ENCODE results near the gene NUP62. TPM values are rescaled to one million over a fixed set of nuclear protein-coding genes. Genes with fewer than 3 reads are reported as not detected.

The NUP62 gene
- total RNA-seq, 1 experiment from 2014 or later, result 109 TPM

DNA sequence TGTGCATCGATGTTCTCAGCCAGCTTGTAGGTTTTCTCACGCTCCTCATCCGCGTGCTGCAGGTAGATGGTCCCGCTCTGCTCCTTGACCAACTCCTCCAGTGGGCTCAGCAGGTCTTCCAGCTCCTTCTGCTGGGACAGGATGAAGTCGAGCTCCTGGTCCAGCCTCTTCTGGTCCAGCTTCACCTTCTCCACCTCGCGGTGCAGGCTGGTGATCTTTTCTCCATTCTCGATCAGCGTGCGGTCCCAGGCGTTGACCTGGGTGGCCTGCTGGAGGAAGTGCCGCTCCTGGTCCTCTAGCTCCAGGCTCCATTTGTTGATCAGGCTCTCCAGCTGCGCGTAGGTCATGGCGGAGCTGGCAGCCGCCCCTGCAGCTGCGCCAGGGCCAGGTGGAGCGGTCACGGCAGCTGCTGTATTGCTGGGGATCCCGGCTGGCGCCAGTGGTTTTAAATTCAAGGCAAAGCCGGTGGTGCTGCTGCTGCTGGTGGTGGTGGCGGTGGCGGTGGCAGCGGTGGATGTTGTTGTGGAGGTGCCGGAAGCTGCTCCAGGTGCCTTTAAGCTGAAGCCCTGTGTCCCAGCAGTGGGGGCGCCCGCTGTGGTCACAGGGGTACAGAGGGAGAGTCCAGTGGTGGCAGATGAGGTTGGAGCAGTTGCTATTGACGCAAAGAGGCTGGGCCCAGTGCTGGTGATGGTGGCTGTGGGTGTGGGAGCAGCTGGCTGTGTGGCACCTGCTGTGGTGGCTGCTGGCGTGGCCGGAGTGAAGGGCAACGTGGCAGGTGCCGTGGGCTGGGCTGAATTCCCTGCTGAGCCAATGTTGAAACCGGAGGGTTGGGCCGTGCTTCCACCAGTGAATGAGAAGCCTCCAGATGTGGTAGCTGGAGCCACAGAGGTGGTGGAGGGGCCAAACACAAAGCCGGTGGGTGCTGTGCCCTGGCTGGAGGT lies 20.6 kb downstream of the NUP62 start:
- H3K36me3 ChIP-seq (replicated peaks; ENCODE audit: control insufficient read depth, insufficient read depth, low read length), result peaks cover 20% of the 10 kb centered on the region
- H3K4me3 ChIP-seq (ENCODE audit: insufficient read depth, low read depth, low read length), result no peak overlapping the region
- DNase-seq, result no peak
- no peaks in the 10 kb centered on the region for H3K27me3 ChIP-seq (ENCODE audit: control insufficient read depth, insufficient read depth, low read length)

DNA sequence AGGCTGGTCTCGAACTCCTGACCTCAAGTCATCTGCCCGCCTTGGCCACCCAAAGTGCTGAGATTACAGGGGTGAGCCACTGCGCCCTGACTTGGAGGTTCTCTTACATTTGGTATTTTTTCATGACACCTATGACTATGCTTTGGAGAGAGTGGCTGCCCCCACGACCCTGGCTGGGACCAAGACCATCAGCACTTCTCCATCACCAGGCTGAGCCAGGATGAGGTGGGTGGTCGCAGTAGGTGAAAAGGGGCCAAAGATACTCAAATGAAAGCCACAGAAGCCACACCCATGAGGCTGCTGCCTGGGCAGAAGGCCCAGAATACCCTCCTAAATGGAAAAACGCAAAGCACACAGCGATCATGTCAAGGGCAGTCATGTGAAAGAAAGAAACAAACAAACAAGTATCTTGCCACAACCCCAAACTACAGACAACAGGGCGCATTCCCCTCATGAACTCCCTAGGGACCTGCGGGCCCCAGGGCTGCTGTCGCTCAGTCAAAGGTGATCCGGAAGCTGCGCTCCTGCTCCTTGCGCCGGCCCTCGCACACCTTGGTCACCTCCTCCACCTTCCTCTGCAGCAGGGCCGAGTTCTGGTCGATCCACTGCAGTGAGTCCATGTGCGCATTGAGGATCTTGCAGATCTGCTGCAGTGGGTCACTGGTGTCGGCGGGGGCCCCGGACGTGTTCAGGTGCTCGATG lies 21.4 kb downstream of the NUP62 start:
- no peaks in the 10 kb centered on the region for H3K27me3 ChIP-seq (ENCODE audit: control insufficient read depth, insufficient read depth, low read length)
- peaks cover 16% of the 10 kb centered on the region for H3K36me3 ChIP-seq (replicated peaks; ENCODE audit: control insufficient read depth, insufficient read depth, low read length)
- no peak for DNase-seq
- no peak overlapping the region for H3K4me3 ChIP-seq (ENCODE audit: insufficient read depth, low read depth, low read length)

DNA sequence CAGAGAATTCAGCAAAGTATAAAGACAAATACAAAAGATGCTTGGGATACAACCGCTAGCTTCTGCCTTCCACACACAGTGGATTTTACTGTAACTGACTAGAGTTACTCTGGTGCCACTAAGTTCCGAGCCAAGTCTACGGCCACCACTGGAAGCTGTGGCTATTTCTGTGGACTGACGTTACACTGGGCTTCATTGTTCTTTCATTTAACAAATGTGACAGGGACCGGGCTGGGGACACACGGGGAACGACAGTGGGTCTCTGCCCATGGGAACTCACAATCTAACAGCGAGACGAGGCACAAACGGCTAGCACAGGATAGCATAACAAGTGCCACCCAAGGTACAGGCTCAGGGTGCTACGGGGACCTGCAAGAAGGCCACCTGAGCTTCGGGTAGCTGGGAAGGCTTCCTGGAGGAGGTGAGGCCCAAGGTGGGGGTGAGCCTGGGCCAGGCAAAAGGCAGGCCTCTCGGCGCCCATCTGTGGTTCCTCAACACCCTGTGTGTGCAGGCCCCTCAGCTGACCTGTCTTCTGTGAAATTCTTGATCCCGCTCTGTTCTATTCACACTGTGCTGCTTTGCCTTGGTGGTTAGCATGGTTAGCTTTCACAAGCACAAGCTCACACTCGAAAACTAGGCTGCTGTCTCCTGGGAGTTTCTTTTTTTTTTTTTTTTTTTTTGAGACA lies 22.3 kb downstream of the NUP62 start:
- no peak overlapping the region for H3K4me3 ChIP-seq (ENCODE audit: insufficient read depth, low read depth, low read length)

DNA sequence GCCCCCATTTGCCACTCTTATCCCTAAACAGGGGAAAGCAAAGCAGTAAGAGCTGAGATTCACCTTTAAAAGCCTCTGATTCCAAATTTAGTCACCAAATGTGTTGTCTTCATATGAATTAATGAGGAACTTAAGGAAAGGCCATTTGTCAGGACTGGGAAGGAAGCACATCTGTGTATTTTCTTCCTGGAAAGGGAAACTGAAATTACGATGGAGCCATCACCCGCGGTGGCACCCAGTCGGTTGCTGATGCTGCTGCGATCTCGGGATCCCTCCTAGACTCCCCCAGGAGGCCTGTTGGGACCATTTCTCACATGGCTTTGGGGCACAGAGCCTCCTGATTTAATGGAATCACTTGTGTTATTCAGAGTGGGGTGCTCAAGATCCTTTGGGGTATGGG lies 25.2 kb downstream of the NUP62 start:
- DNase-seq, result no peak
- H3K27me3 ChIP-seq (ENCODE audit: control insufficient read depth, insufficient read depth, low read length), result no peaks in the 10 kb centered on the region
- H3K4me3 ChIP-seq (ENCODE audit: insufficient read depth, low read depth, low read length), result no peak overlapping the region
- H3K36me3 ChIP-seq (replicated peaks; ENCODE audit: control insufficient read depth, insufficient read depth, low read length), result peaks cover 11% of the 10 kb centered on the region

More for the DNA sequence above, 22.3 kb downstream of the NUP62 start:
- no peak for DNase-seq
- peaks cover 16% of the 10 kb centered on the region for H3K36me3 ChIP-seq (replicated peaks; ENCODE audit: control insufficient read depth, insufficient read depth, low read length)
- H3K27me3 ChIP-seq (ENCODE audit: control insufficient read depth, insufficient read depth, low read length), result no peaks in the 10 kb centered on the region

DNA sequence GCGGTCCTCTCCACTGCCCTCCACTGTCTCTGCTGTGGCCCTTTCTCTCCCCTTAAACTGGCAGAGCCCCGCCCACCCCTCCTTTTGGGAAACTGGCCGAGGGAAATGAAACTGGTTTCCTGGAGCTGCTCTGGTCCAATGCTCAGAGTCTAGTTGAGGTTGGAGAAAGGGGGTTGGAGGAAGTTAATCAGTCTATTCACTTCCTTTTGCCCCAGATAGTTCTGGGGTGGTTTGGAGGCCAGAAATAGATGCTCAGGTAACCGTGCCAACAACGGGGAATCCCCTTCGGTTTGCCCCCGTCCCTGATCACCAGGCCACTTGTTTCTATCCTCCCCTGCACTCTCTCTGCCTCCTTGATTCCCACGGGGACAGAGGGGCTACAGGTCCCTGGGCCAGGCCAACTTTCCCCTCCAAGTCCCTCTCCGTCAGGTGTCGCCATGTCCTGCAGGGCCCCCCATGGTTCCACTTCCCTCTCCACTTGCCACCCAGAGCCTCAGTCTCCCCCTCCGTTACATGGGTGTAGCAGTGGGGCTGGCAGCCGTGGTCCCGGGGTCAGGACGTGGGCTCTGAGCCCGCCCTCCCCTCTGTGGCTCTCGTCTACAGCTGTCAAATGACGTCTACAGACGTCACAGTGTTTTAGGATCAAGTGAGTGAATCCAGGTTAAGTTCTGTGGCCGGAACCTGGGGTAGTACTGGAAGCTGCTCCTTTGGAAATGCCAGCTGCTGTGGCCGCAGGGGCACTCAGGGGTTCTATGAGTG lies 32.3 kb downstream of the NUP62 start, which contains the start of gene IL4I1:
Gene IL4I1, minus strand, starts transcription at position 25 of the 759 bp plus-strand sequence. CDS start 727 bp downstream, outside the sequence.
- Histone ChIP-seq H3K36me3 (replicated peaks; ENCODE audit: control insufficient read depth, insufficient read depth, low read length) (no peaks in the 10 kb centered on the region), H3K4me3 (ENCODE audit: insufficient read depth, low read depth, low read length) (no peak within 1 kb of the TSS), H3K27me3 (ENCODE audit: control insufficient read depth, insufficient read depth, low read length) (no peaks in the 10 kb centered on the region)
- peak; percentile 78 for DNase-seq

DNA sequence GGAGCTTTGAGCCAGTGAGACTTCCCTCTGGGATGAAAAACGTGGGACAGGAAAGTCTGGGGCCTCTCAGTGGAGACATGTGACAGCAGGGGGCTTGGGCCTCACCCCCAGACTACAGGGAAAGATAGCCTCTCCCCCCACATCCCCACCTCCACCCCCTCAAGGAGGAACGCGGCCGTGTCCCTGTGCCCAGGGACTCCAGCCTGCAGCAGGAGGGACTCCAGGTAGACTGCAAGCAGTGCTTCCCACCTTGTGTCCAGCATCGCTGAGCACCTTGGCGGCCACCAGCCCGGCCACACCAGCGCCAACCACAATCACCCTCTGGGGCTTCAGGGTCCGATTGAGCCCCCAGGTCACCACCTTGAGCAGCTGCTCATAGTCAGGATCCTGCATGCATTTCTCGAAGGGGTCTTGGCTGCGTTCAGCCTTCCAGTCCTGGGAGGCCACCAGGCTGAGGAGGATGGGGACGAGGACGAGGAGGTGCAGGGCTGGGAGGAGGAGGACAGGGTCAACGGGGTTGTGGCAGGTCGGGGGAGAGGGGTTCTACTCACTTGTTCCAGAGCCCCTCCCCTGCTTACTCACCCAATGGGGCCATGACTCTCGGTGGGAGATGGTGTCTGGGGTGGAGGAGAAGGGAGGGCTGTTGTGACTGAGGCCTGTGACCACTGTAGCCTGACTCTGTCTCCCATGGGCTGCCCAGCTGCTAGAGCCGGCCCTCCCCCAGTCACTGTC lies 33.6 kb downstream of the NUP62 start:
- H3K4me3 ChIP-seq (ENCODE audit: insufficient read depth, low read depth, low read length), result no peak overlapping the region
- H3K27me3 ChIP-seq (ENCODE audit: control insufficient read depth, insufficient read depth, low read length), result no peaks in the 10 kb centered on the region
- no peaks in the 10 kb centered on the region for H3K36me3 ChIP-seq (replicated peaks; ENCODE audit: control insufficient read depth, insufficient read depth, low read length)
- DNase-seq, result peak; percentile 52

DNA sequence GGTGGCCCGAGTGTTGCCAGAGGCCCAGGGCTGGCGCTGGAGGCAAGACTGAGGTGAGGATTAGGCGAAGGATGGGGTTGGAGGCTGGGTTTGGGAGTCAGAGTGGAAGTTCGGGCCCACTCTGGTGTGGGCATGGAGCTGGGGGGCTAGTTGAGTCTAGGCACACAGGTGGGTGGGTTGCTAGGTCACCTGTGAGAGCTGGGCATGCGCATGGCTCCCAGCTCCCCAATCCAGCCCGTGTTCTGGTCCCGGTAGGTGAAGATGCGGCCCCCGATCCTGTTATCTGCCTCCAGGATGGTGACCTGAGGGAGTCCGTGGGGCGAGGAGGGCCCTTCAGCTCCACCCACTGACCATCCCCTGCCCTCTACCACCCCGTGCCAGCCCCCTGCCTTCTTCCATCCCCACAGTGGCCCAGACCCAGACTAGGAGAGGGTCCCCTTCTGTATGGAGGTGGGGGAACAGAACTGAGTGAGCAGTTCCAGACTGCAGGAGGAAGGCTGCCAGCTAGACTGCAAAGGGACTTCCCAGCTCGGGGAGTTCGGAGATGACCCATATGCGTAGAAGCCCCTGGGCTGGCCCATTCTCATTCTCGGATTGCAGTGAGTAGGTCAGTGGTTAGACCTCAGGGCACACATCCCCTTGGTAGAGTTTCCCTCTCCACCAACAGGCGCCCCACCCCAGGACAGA lies 34.3 kb downstream of the NUP62 start:
- Histone ChIP-seq H3K27me3 (ENCODE audit: control insufficient read depth, insufficient read depth, low read length) (no peaks in the 10 kb centered on the region), H3K36me3 (replicated peaks; ENCODE audit: control insufficient read depth, insufficient read depth, low read length) (no peaks in the 10 kb centered on the region), H3K4me3 (ENCODE audit: insufficient read depth, low read depth, low read length) (no peak overlapping the region)
- DNase-seq, result peak; percentile 58

DNA sequence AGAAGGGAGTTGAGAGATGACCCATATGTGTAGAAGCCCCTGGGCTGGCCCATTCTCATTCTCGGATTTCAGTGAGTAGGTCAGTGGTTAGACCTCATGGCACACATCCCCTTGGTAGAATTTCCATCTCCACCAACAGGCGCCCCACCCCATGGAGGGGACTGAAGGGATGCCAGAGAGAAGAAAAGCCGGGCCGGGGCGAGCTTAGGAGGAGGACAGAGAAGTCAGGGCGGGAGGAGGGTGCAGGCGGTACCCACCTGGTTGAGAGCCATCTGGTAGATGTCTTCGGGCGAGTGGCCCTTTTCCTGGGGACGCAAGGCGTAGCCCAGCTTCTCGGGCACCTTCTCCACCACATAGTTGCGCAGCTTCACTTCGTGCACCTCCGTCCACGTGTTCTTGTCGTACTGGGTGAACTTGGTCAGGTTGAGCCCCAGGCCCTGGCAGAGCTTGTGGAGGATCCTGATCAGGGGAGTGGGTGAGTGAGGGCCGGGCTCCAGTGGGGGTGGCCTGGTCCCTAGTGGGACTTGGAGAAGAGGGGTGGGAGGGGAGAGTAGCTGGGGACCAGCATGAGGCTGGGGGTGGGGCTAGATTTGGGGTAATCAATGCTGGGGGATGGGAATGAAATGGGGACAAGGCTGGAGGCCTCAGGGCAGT lies 35.2 kb downstream of the NUP62 start:
- H3K27me3 ChIP-seq (ENCODE audit: control insufficient read depth, insufficient read depth, low read length), result peaks cover 2% of the 10 kb centered on the region; the same call in 1 of the 2 replicates
- H3K36me3 ChIP-seq (replicated peaks; ENCODE audit: control insufficient read depth, insufficient read depth, low read length), result no peaks in the 10 kb centered on the region
- no peak for DNase-seq
- no peak overlapping the region for H3K4me3 ChIP-seq (ENCODE audit: insufficient read depth, low read depth, low read length)

DNA sequence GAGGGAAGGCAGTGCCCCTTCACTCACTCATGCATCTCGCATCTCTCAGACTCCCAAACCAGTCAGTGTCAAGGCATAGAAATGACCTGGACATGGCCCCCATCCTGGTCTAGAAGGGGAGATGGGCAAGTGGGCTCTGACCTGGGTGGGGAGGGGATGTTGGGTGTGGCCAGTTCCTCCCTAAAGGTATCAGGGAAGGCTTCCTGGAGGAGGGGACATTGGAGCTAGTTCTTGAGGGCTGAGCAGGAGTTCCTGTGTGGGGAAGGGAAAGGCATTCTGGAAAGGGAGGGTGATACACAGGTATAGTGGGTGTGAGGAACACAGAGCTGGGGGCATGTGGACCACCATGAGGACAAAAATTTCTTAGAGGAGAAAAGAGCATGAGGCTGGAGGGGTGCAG lies 36.6 kb downstream of the NUP62 start:
- peaks cover 2% of the 10 kb centered on the region; the same call in 1 of the 2 replicates for H3K27me3 ChIP-seq (ENCODE audit: control insufficient read depth, insufficient read depth, low read length)
- H3K36me3 ChIP-seq (replicated peaks; ENCODE audit: control insufficient read depth, insufficient read depth, low read length), result no peaks in the 10 kb centered on the region; the same call in 1 of the 2 replicates
- no peak for DNase-seq
- H3K4me3 ChIP-seq (ENCODE audit: insufficient read depth, low read depth, low read length), result no peak overlapping the region

DNA sequence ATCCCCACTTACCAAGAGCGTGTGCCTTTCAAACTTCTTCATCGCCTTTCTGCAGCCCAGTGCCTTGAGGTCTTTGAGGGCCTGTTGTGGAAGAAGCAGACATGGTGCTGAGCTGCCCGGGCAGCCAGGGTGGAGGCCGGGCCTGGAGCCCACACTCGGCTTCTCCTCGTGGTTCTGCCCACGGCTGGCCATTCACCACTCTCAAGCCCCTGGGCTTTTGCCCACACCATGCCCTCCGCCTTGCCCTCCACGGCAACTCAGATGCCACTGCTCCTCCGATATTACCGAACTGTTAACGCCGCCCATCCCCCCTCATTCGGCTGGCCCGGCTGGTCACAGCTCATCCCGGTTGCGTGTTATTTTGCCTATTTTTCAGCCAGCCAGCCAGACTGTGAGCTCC lies 37.9 kb downstream of the NUP62 start:
- DNase-seq, result no peak

DNA sequence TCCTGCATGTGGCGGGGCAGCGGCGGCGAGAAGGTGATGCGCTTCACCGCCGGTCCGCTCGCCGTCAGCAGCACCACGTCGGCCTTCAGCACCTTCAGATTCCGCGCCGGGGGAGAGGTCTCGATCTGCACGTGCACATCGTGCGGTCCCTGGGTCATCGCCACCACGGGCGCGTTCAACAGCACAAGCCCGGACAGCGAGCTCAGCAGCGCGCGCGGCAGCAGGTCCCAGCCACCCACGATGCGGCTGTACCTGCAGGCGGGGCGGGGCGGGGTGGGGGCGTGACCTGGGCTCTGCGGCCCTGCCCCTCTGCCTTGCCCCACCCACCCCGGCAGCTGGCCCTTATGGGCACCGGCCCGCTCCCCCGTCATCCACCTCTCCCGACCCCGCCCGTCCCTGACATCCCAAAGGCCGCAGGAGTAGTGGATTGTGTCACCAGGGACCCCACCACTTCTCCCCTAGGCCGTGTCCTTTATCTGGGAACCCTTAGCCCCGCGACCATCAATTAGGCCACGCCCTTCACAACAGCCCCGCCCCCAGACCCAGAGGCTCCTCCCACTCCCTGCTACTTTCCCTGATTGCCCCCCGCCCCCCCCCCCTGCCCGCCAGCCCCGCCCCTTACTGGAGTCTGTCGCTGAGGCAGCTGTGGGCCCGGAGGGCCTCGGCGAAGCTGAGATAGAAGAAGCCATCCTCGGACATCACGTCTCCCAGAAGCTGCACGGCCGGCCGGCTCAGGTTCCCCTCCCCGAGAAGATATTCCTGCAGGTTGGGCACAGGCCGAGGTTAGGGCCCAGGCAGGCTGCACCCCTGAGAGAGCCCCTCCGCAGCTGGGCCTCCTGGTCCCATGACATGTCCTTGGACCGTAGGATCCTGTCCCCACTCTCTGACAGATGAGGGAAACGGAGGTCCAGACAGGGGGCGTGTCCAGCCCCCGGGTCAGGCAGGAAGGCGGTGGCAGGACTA lies 38.7 kb downstream of the NUP62 start:
- peak; percentile 99 for DNase-seq
- peaks cover 2% of the 10 kb centered on the region; the same call in 1 of the 2 replicates for H3K27me3 ChIP-seq (ENCODE audit: control insufficient read depth, insufficient read depth, low read length)
- H3K36me3 ChIP-seq (replicated peaks; ENCODE audit: control insufficient read depth, insufficient read depth, low read length), result peaks cover 1% of the 10 kb centered on the region
- peak overlapping the region; percentile 53 for H3K4me3 ChIP-seq (ENCODE audit: insufficient read depth, low read depth, low read length)

More for the DNA sequence above, 37.9 kb downstream of the NUP62 start:
- peaks cover 1% of the 10 kb centered on the region for H3K36me3 ChIP-seq (replicated peaks; ENCODE audit: control insufficient read depth, insufficient read depth, low read length)
- peaks cover 2% of the 10 kb centered on the region; the same call in 1 of the 2 replicates for H3K27me3 ChIP-seq (ENCODE audit: control insufficient read depth, insufficient read depth, low read length)
- H3K4me3 ChIP-seq (ENCODE audit: insufficient read depth, low read depth, low read length), result no peak overlapping the region

Data from H7 (cell line).